H1 (cell line): Measurements from ENCODE around the gene IQCN. TPM values are rescaled to one million over a fixed set of nuclear protein-coding genes. Genes with fewer than 3 reads are reported as not detected.

Source experiments
- CTCF ChIA-PET: fragments of 300-600 bp; sonication (Branson Sonifier 250); formaldehyde crosslinking; loops from one replicate; lab custom pipeline; 2021; ENCODE audit not compliant: partially characterized antibody; lab: Charles Lee
- POLR2A ChIA-PET: fragments of 300-600 bp; sonication (Branson Sonifier 250); formaldehyde crosslinking; loops from one replicate; lab custom pipeline; 2021; ENCODE audit warnings: inconsistent platforms; ENCODE audit not compliant: partially characterized antibody; lab: Charles Lee
- DNase-seq, 2 experiments: peaks; one replicate each; pipeline versions ENCODE4 v3.0.0 to v3.0.0-alpha.2; 2010 to 2022; ENCODE audit warnings: low spot score in 2 of 2, low read depth in 1 of 2, mixed read lengths in 1 of 2
- FAIRE-seq: peaks from 2 replicates; lab custom pipeline; 2011; peaks lifted over from hg19 to GRCh38; lab: Jason Lieb, UNC
- H2AFZ ChIP-seq: 2 replicates; pipeline ENCODE4 v1.8.1; 2012; ENCODE audit warnings: low read length, inconsistent platforms
- H2AK5ac ChIP-seq: 2 replicates; pipeline ENCODE4 v1.6.1; 2013; ENCODE audit warnings: low read depth, low read length
- H2BK120ac ChIP-seq: replicated peaks from 2 replicates; pipeline ENCODE3; 2013; ENCODE audit warnings: low read depth, low read length, inconsistent platforms
- H2BK12ac ChIP-seq: 2 replicates; pipeline ENCODE4 v1.6.1; 2013; ENCODE audit warnings: low read depth, low read length
- H2BK15ac ChIP-seq: 2 replicates; pipeline ENCODE4 v1.6.1; 2013; ENCODE audit warnings: low read length
- H2BK20ac ChIP-seq: 2 replicates; pipeline ENCODE4 v1.6.1; 2013; ENCODE audit warnings: low read length
- H2BK5ac ChIP-seq: 2 replicates; pipeline ENCODE4 v1.6.1; 2013; ENCODE audit warnings: low read depth, low read length
- H3K14ac ChIP-seq: 2 replicates; pipeline ENCODE4 v1.6.1; 2013; ENCODE audit warnings: inconsistent platforms; ENCODE audit not compliant: insufficient read length
- H3K18ac ChIP-seq: 2 replicates; pipeline ENCODE4 v1.6.1; 2013; ENCODE audit warnings: low read length; ENCODE audit errors: extremely low read depth
- H3K23ac ChIP-seq: 2 replicates; pipeline ENCODE4 v1.6.1; 2013; ENCODE audit warnings: inconsistent platforms; ENCODE audit not compliant: insufficient read length
- H3K23me2 ChIP-seq: 2 replicates; pipeline ENCODE4 v1.6.1; 2013; ENCODE audit warnings: low read depth, low read length
- H3K27ac ChIP-seq: 2 replicates; pipeline ENCODE4 v1.6.1; 2011; ENCODE audit warnings: low read depth, low read length, inconsistent platforms
- H3K27me3 ChIP-seq, 4 experiments: replicated peaks in 1 of 4; 1 replicate in 1 of 4; 2 replicates in 3 of 4; pipeline versions ENCODE4 v1.6.1 to v1.8.1; 2011 to 2013; ENCODE audit warnings: low read length in 3 of 4, mild to moderate bottlenecking in 3 of 4, inconsistent platforms in 2 of 4, mixed read lengths in 2 of 4, moderate library complexity in 1 of 4; ENCODE audit not compliant: control insufficient read depth in 3 of 4, insufficient read depth in 3 of 4; ENCODE audit errors: extremely low read depth in 1 of 4
- H3K36me3 ChIP-seq, 4 experiments: 2 replicates each; pipeline versions ENCODE4 v1.6.1 to v1.8.1; 2011 to 2013; ENCODE audit warnings: mild to moderate bottlenecking in 4 of 4, low read length in 3 of 4, moderate library complexity in 2 of 4, control low read depth in 1 of 4, inconsistent platforms in 1 of 4; ENCODE audit not compliant: insufficient read depth in 4 of 4, control insufficient read depth in 2 of 4
- H3K4ac ChIP-seq: replicated peaks from 2 replicates; pipeline ENCODE3; 2013; ENCODE audit warnings: low read length, low read depth, mixed read lengths, inconsistent platforms; ENCODE audit not compliant: insufficient read length
- H3K4me1 ChIP-seq, 4 experiments: replicated peaks in 1 of 4; 1 replicate in 1 of 4; 2 replicates in 3 of 4; pipeline versions ENCODE4 v1.6.1 to v1.8.1; 2011 to 2013; ENCODE audit warnings: low read length in 3 of 4, inconsistent platforms in 2 of 4, mixed read lengths in 1 of 4; ENCODE audit not compliant: insufficient read depth in 4 of 4, control insufficient read depth in 3 of 4
- H3K4me2 ChIP-seq, 2 experiments: 2 replicates each; pipeline versions ENCODE4 v1.6.1 to v1.8.1; 2011 to 2013; ENCODE audit warnings: low read depth in 2 of 2, low read length in 2 of 2, control low read depth in 1 of 2, inconsistent platforms in 1 of 2, mild to moderate bottlenecking in 1 of 2; ENCODE audit not compliant: insufficient read depth in 1 of 2
- H3K4me3 ChIP-seq, 4 experiments: fragments of 200-600, 300-600 bp in 1 of 4; sonication (generic), shearing (Covaris generic), sonication (Bioruptor Twin) in 1 of 4; 2 replicates each; pipeline versions ENCODE4 v1.5.1 to v1.8.1; 2011 to 2016; ENCODE audit warnings: low read length in 4 of 4, low read depth in 3 of 4, control low read depth in 2 of 4, inconsistent platforms in 2 of 4, mild to moderate bottlenecking in 2 of 4, mixed read lengths in 1 of 4, moderate library complexity in 1 of 4; ENCODE audit not compliant: insufficient read depth in 2 of 4; ENCODE audit errors: extremely low read depth in 1 of 4
- H3K56ac ChIP-seq: replicated peaks from 2 replicates; pipeline ENCODE3; 2013; ENCODE audit warnings: low read depth, mild to moderate bottlenecking, mixed read lengths, low read length, inconsistent platforms; ENCODE audit not compliant: insufficient read length
- H3K79me1 ChIP-seq: 2 replicates; pipeline ENCODE4 v1.6.1; 2013; ENCODE audit warnings: low read depth, low read length, control low read depth
- H3K79me2 ChIP-seq, 2 experiments: 2 replicates each; pipeline versions ENCODE4 v1.6.1 to v1.8.1; 2012 to 2013; ENCODE audit warnings: low read length in 2 of 2, mild to moderate bottlenecking in 2 of 2, inconsistent platforms in 1 of 2; ENCODE audit not compliant: insufficient read depth in 2 of 2, control insufficient read depth in 1 of 2
- H3K9ac ChIP-seq, 4 experiments: replicated peaks in 1 of 4; 1 replicate in 1 of 4; 2 replicates in 3 of 4; pipeline versions ENCODE4 v1.6.1 to v1.8.1; 2011 to 2013; ENCODE audit warnings: low read depth in 3 of 4, low read length in 3 of 4, control low read depth in 2 of 4, mild to moderate bottlenecking in 2 of 4, moderate library complexity in 2 of 4, inconsistent platforms in 1 of 4; ENCODE audit errors: extremely low read depth in 1 of 4
- H3K9me3 ChIP-seq, 2 experiments: 2 replicates each; pipeline versions ENCODE4 v1.6.1 to v1.8.1; 2012 to 2013; ENCODE audit warnings: mild to moderate bottlenecking in 2 of 2, moderate library complexity in 2 of 2, control low read depth in 1 of 2, inconsistent platforms in 1 of 2, low read depth in 1 of 2, low read length in 1 of 2, mixed read lengths in 1 of 2; ENCODE audit not compliant: insufficient read depth in 2 of 2
- H4K20me1 ChIP-seq, 2 experiments: replicated peaks in 1 of 2; 2 replicates each; pipeline versions ENCODE3 to v1.8.1; 2011 to 2013; ENCODE audit warnings: inconsistent platforms in 2 of 2, low read length in 2 of 2, mild to moderate bottlenecking in 1 of 2; ENCODE audit not compliant: insufficient read depth in 2 of 2, control insufficient read depth in 1 of 2
- H4K5ac ChIP-seq: 2 replicates; pipeline ENCODE4 v1.6.1; 2013; ENCODE audit warnings: low read length, low read depth, mixed read lengths, inconsistent platforms; ENCODE audit not compliant: insufficient read length
- H4K8ac ChIP-seq: 2 replicates; pipeline ENCODE4 v1.8.0; 2013; ENCODE audit warnings: mild to moderate bottlenecking, moderate library complexity, low read length, inconsistent platforms; ENCODE audit not compliant: insufficient read depth; ENCODE audit errors: extremely low read depth
- H4K91ac ChIP-seq: replicated peaks from 2 replicates; pipeline ENCODE3; 2013; ENCODE audit warnings: low read length, mixed read lengths, inconsistent platforms; ENCODE audit not compliant: insufficient read length
- ASH2L ChIP-seq: fragments of 200-600, 300-600 bp; sonication (generic); IDR thresholded peaks from one replicate; pipeline ENCODE4 v1.7.1; 2017; ENCODE audit warnings: low read length
- CHD1 ChIP-seq: IDR thresholded peaks from 2 replicates; pipeline ENCODE4 v1.6.1; 2012; ENCODE audit warnings: low read depth, low read length, improper control_type of control experiment
- WGBS, 2 experiments: shearing (Covaris generic) in 1 of 2; methylation state at CpG; one replicate each; pipeline versions ENCODE4 v1.1.6 to v1.1.7; 2013 to 2015; ENCODE audit warnings: low lambda C conversion rate in 2 of 2, mixed read lengths in 2 of 2, inconsistent platforms in 1 of 2, low coverage in 1 of 2, missing lambda C conversion rate in 1 of 2; ENCODE audit not compliant: insufficient replicate concordance in 2 of 2, insufficient coverage in 1 of 2, insufficient read length in 1 of 2; ENCODE audit errors: extremely low coverage in 1 of 2, missing lambda C conversion rate in 1 of 2; 5-methylcytosine and 5-hydroxymethylcytosine counted together
- polyA plus RNA-seq, 7 experiments: library from polyadenylated mRNA; depleted of rRNA in 3 of 7; stranded (reverse) in 5 of 7; unstranded in 2 of 7; fragments of >200 nt in 5 of 7; fragments of 200-250 nt in 2 of 7; gene quantifications; 1 replicate in 5 of 7; 2 replicates in 1 of 7; 4 replicates in 1 of 7; pipeline versions ENCODE4 v1.2.1 to v1.2.3, GENCODE V29; 2011 to 2013; ENCODE audit warnings: missing spikeins in 2 of 7, mixed read lengths in 2 of 7
- total RNA-seq: library from RNA; stranded (reverse); fragmentation: NEBNext Ultra II Directional; extraction: Animal tissue kit (Norgen Biotek cat#: 25700); gene quantifications from 2 replicates; pipeline ENCODE4 v1.2.1, GENCODE V29; 2021

The IQCN gene
- total and polyA plus RNA-seq, 2 of the 8 experiments (the other 6 are each of a cell fraction or from before 2014, with no cell fraction given): 0.36 to 1.0 TPM

GRCh38 chr19:18279516-18280246 lies 5.4 kb upstream of the IQCN start:
- Histone ChIP-seq H2BK15ac (no peak overlapping the region), H2AK5ac (no peak overlapping the region), H3K79me1 (peaks cover 16% of the 10 kb centered on the region; the same call in 1 of the 2 replicates), H4K20me1 (peaks cover 9 to 22% of the 10 kb centered on the region in 2 experiments), H4K8ac (peak overlapping the region; percentile 88), H2BK20ac (no peak overlapping the region), H4K91ac (no peak overlapping the region), H3K9ac (peak overlapping the region; percentile 73 to 99 (median 96)), H3K14ac (no peak overlapping the region), H3K36me3 (peaks cover 0 to 5% (median 3%) of the 10 kb centered on the region in 4 experiments; a peak in 3 of 8 replicates), H2AFZ (no peak overlapping the region), H3K4me1 (peaks cover 4 to 14% (median 9%) of the 10 kb centered on the region in 4 experiments; a peak in 6 of 7 replicates), H2BK12ac (no peak overlapping the region), H3K9me3 (no peaks in the 10 kb centered on the region), H2BK5ac (no peak overlapping the region), H3K23ac (no peak overlapping the region), H3K4ac (no peak overlapping the region), H3K23me2 (peaks cover 10% of the 10 kb centered on the region; the same call in 1 of the 2 replicates), H3K4me2 (peak overlapping the region; percentile 44 to 71), H3K79me2 (peaks cover 0 to 28% of the 10 kb centered on the region in 2 experiments; a peak in 3 of 4 replicates), H4K5ac (peak overlapping the region; percentile 47), H3K27ac (peak overlapping the region; percentile 84; the same call in 1 of the 2 replicates), H3K27me3 (no peaks in the 10 kb centered on the region), H3K18ac (no peak overlapping the region; the same call in none of the 2 replicates), H3K56ac (peak overlapping the region; percentile 36), H2BK120ac (no peak overlapping the region), H3K4me3 (peak overlapping the region; percentile 88 to 99 (median 92))
- DNase-seq (peak; percentile 81 to 93), FAIRE-seq (no peak)
- CTCF ChIA-PET: interaction anchor here (0.5 to 13.6 kb wide), 52 partner anchors 7 to 563 kb away, joined by 3 to 242 read pairs (median 6); partner anchors contain the start of genes GDF15, LSM4, PDE4C and SSBP4
- 4% methylated on average over 28 of the region's 55 CpGs; no CpG with 5 or more reads in 1 of the 2 experiments for WGBS, 2 experiments
- POLR2A ChIA-PET: interaction anchor here (0.5 to 10.3 kb wide), 35 partner anchors 7 to 866 kb away, joined by 3 to 237 read pairs (median 11); partner anchors contain the start of genes GDF15, IQCN, LSM4 and MPV17L2
- TF ChIP-seq CHD1: no peak; the same call in 1 of the 2 replicates
- TF ChIP-seq ASH2L: peak; percentile 40
